Thyroid gland (tissue), 4 donors: Measurements from ENCODE around the gene HNF1B. TPM values are rescaled to one million over a fixed set of nuclear protein-coding genes. Genes with fewer than 3 reads are reported as not detected.

Experiments
- DNase-seq, 2 donors: peaks; one replicate each; pipeline ENCODE4 v3.0.0-alpha.2; 2019
- H3K27ac ChIP-seq, 3 donors: fragments of 200-600 bp; sonication (generic); 1 replicate in 2 of 3; 2 replicates in 1 of 3; pipeline ENCODE4 v1.5.1; 2016 to 2019; ENCODE audit warnings: mild to moderate bottlenecking in 1 of 3, moderate library complexity in 1 of 3
- H3K27me3 ChIP-seq: fragments of 200-600 bp; sonication (generic); one replicate; pipeline ENCODE4 v1.5.1; 2019
- H3K36me3 ChIP-seq, 2 donors: fragments of 200-600 bp; sonication (generic); one replicate each; pipeline ENCODE4 v1.5.1; 2016 to 2019
- H3K4me1 ChIP-seq, 2 donors: fragments of 200-600 bp; sonication (generic); one replicate each; pipeline ENCODE4 v1.5.1; 2017 to 2019
- H3K4me3 ChIP-seq, 3 donors: fragments of 200-600 bp; sonication (generic); replicated peaks in 1 of 3; 1 replicate in 2 of 3; 2 replicates in 1 of 3; pipeline ENCODE4 v1.5.1; 2016; ENCODE audit warnings: mild to moderate bottlenecking in 1 of 3
- H3K9me3 ChIP-seq: fragments of 200-600 bp; sonication (generic); one replicate; pipeline ENCODE4 v1.5.1; 2017
- CTCF ChIP-seq, 6 experiments: fragments of 200-600 bp in 3 of 6; fragments of 450-650 bp in 3 of 6; sonication (generic) in 3 of 6; IDR thresholded peaks; one replicate each; pipeline ENCODE4 v1.5.1; 2016 to 2019; ENCODE audit warnings: antibody characterized with exemption in 6 of 6, mild to moderate bottlenecking in 2 of 6, inconsistent platforms in 1 of 6, moderate library complexity in 1 of 6
- POLR2A ChIP-seq, 2 donors: fragments of 450-650 bp; IDR thresholded peaks; one replicate each; pipeline ENCODE4 v1.6.1; 2017; ENCODE audit warnings: antibody characterized with exemption in 2 of 2, mild to moderate bottlenecking in 2 of 2, moderate library complexity in 1 of 2
- whole genome bisulfite sequencing, 2 donors: methylation state at CpG; one replicate each; pipeline ENCODE4 v1.1.5; 2017; 5-methylcytosine and 5-hydroxymethylcytosine counted together
- intact Hi-C: fragments of 100-400 bp; cut with DNase I; formaldehyde crosslinking; loops from one replicate; pipeline ENCODE4 v1.15.1; 2023
- total RNA-seq, 4 donors: library from RNA; depleted of rRNA; stranded (reverse); fragments of >200 nt; gene quantifications; one replicate each; pipeline ENCODE4 v1.2.3, GENCODE V29; 2016

Gene HNF1B
- total RNA-seq, 4 donors from 2014 or later, result not detected

GRCh38 chr17:37745801-37746426, 1.1 kb upstream of the HNF1B start:
- peaks cover 33% of the 10 kb centered on the region for H3K27me3 ChIP-seq
- H3K9me3 ChIP-seq, result no peaks in the 10 kb centered on the region
- peaks cover 18 to 33% of the 10 kb centered on the region in 2 donors for H3K4me1 ChIP-seq
- WGBS, 2 donors, result 33 to 52% methylated on average over 14 to 20 of the region's 20 CpGs
- no peak for DNase-seq
- no peak for TF ChIP-seq POLR2A (IDR thresholded peaks at IDR 0.05)
- no peak for TF ChIP-seq CTCF (IDR thresholded peaks at IDR 0.05)
- H3K27ac ChIP-seq, result no peak overlapping the region
- H3K36me3 ChIP-seq, result no peaks in the 10 kb centered on the region
- H3K4me3 ChIP-seq, result no peak overlapping the region
- intact Hi-C loops, result no loop called here

GRCh38 chr17:37744633-37744927, 279 bp downstream of the HNF1B start:
- intact Hi-C loops, result no loop called here
- DNase-seq, result no peak
- H3K9me3 ChIP-seq, result no peaks in the 10 kb centered on the region
- 12 to 18% methylated on average over 4 to 20 of the region's 21 CpGs for WGBS, 2 donors
- peaks cover 44% of the 10 kb centered on the region for H3K27me3 ChIP-seq
- H3K27ac ChIP-seq, result no peak overlapping the region
- no peak for TF ChIP-seq POLR2A (IDR thresholded peaks at IDR 0.05)
- no peak for TF ChIP-seq CTCF (IDR thresholded peaks at IDR 0.05)
- H3K4me1 ChIP-seq, result peaks cover 18 to 33% of the 10 kb centered on the region in 2 donors
- no peaks in the 10 kb centered on the region for H3K36me3 ChIP-seq
- no peak overlapping the region for H3K4me3 ChIP-seq

- 0 to 12% methylated on average over 10 to 21 of the region's 61 CpGs for WGBS, 2 donors
- intact Hi-C loops, result no loop called here
- no peak for DNase-seq
Measured at GRCh38 chr17:37743875-37744632, 805 bp downstream of the HNF1B start.

GRCh38 chr17:37743612-37743874, 1.3 kb downstream of the HNF1B start:
- TF ChIP-seq POLR2A (IDR thresholded peaks at IDR 0.05) (no peak), CTCF (IDR thresholded peaks at IDR 0.05) (no peak)
- no peaks in the 10 kb centered on the region for H3K36me3 ChIP-seq
- intact Hi-C loops, result no loop called here
- 2 to 7% methylated on average over 15 of the region's 19 CpGs for WGBS, 2 donors
- DNase-seq, result no peak
- H3K27ac ChIP-seq, result no peak overlapping the region
- peaks cover 49% of the 10 kb centered on the region for H3K27me3 ChIP-seq
- no peak overlapping the region for H3K4me3 ChIP-seq
- peaks cover 18 to 33% of the 10 kb centered on the region in 2 donors for H3K4me1 ChIP-seq
- H3K9me3 ChIP-seq, result no peaks in the 10 kb centered on the region

More at GRCh38 chr17:37743875-37744632, 805 bp downstream of the HNF1B start:
- Histone ChIP-seq H3K27me3 (peaks cover 49% of the 10 kb centered on the region), H3K36me3 (no peaks in the 10 kb centered on the region), H3K27ac (no peak overlapping the region), H3K4me1 (peaks cover 18 to 33% of the 10 kb centered on the region in 2 donors), H3K9me3 (no peaks in the 10 kb centered on the region), H3K4me3 (no peak overlapping the region)
- TF ChIP-seq POLR2A (IDR thresholded peaks at IDR 0.05) (no peak), CTCF (IDR thresholded peaks at IDR 0.05) (no peak)

- peaks cover 18 to 33% of the 10 kb centered on the region in 2 donors for H3K4me1 ChIP-seq
- H3K27me3 ChIP-seq, result peaks cover 49% of the 10 kb centered on the region
- H3K4me3 ChIP-seq, result no peak overlapping the region
- intact Hi-C loops, result no loop called here
- DNase-seq, result no peak
- H3K9me3 ChIP-seq, result no peaks in the 10 kb centered on the region
- WGBS, 2 donors, result 9% methylated on average over 48 of the region's 76 CpGs
- TF ChIP-seq CTCF (IDR thresholded peaks at IDR 0.05) (no peak), POLR2A (IDR thresholded peaks at IDR 0.05) (no peak)
- H3K27ac ChIP-seq, result no peak overlapping the region
- H3K36me3 ChIP-seq, result no peaks in the 10 kb centered on the region
Measured at GRCh38 chr17:37742762-37743611, 1.9 kb downstream of the HNF1B start.
